Gastrocnemius medialis (tissue), 4 donors: ENCODE data around the gene LIMCH1.

Source experiments
- POLR2A ChIP-seq, 2 donors: fragments of 450-650 bp; IDR thresholded peaks; one replicate each; pipeline ENCODE4 v1.6.1; 2017; ENCODE audit warnings: antibody characterized with exemption in 2 of 2, mild to moderate bottlenecking in 2 of 2, moderate library complexity in 2 of 2
- TF ChIP-seq, protein P1 (sequence below), 5 experiments: fragments of 450-650 bp in 3 of 5; fragments of 200-600 bp in 2 of 5; sonication (generic) in 2 of 5; IDR thresholded peaks in 4 of 5; conservative IDR thresholded peaks in 1 of 5; 1 replicate in 4 of 5; 2 replicates in 1 of 5; pipeline ENCODE4 v1.5.1; 2016 to 2019; ENCODE audit warnings: antibody characterized with exemption in 5 of 5, mild to moderate bottlenecking in 3 of 5, moderate library complexity in 3 of 5

DNA sequence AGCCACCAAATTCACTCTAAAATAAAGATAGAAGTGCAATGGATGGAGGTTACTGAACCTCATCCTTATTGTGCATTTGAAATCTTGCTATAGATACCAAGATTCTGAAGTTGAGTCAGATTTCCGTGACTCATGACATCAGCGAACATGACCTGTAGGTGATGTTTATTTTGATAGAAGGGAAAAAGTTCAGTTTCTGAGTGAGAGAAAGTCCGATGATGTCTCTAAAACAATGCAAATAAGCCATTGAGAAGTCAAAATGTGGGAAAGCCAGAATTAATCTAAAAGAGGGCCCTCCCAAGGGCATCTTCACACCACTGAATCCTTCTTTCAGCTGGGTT lies 190.6 kb downstream of the LIMCH1 start:
- TF ChIP-seq, protein P1, sequence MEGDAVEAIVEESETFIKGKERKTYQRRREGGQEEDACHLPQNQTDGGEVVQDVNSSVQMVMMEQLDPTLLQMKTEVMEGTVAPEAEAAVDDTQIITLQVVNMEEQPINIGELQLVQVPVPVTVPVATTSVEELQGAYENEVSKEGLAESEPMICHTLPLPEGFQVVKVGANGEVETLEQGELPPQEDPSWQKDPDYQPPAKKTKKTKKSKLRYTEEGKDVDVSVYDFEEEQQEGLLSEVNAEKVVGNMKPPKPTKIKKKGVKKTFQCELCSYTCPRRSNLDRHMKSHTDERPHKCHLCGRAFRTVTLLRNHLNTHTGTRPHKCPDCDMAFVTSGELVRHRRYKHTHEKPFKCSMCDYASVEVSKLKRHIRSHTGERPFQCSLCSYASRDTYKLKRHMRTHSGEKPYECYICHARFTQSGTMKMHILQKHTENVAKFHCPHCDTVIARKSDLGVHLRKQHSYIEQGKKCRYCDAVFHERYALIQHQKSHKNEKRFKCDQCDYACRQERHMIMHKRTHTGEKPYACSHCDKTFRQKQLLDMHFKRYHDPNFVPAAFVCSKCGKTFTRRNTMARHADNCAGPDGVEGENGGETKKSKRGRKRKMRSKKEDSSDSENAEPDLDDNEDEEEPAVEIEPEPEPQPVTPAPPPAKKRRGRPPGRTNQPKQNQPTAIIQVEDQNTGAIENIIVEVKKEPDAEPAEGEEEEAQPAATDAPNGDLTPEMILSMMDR (IDR thresholded peaks at IDR 0.05 in 4 of 5, conservative IDR thresholded peaks at IDR 0.05 in 1 of 5), result no peak
- TF ChIP-seq POLR2A (IDR thresholded peaks at IDR 0.05), result no peak
